GM18870 (cell line): Measurements from ENCODE around the gene MEG3.

Source experiments
- ATAC-seq: cut with Tn5 transposase; IDR thresholded peaks from one replicate; pipeline ENCODE4 v1.9.1; 2021; ENCODE audit warnings: moderate library complexity; ENCODE audit not compliant: unreplicated experiment

Gene MEG3

GRCh38 chr14:100844421-100844820 lies 18.5 kb downstream of the MEG3 start:
- no peak for ATAC-seq

- ATAC-seq = no peak
Measured at GRCh38 chr14:100844846-100845245, 18.9 kb downstream of the MEG3 start.

GRCh38 chr14:100845341-100845740 lies 19.4 kb downstream of the MEG3 start:
- no peak for ATAC-seq

GRCh38 chr14:100846309-100846859 lies 20.5 kb downstream of the MEG3 start:
- no peak for ATAC-seq

- no peak for ATAC-seq
Measured at GRCh38 chr14:100849115-100849781, 23.3 kb downstream of the MEG3 start.

- peak; percentile 65 for ATAC-seq
Measured at GRCh38 chr14:100850841-100851585, 25.1 kb downstream of the MEG3 start.

- ATAC-seq = no peak
Measured at GRCh38 chr14:100851586-100851916, 25.6 kb downstream of the MEG3 start.

GRCh38 chr14:100851946-100852620 lies 26.2 kb downstream of the MEG3 start:
- ATAC-seq = no peak

- no peak for ATAC-seq
Measured at GRCh38 chr14:100854435-100854834, 28.5 kb downstream of the MEG3 start.

GRCh38 chr14:100855256-100855930 lies 29.5 kb downstream of the MEG3 start:
- no peak for ATAC-seq

- ATAC-seq = no peak
Measured at GRCh38 chr14:100856056-100856950, 30.4 kb downstream of the MEG3 start.

- no peak for ATAC-seq
Measured at GRCh38 chr14:100857233-100857922, 31.5 kb downstream of the MEG3 start.

GRCh38 chr14:100857923-100858837 lies 32.3 kb downstream of the MEG3 start:
- no peak for ATAC-seq

- no peak for ATAC-seq
Measured at GRCh38 chr14:100858838-100859220, 32.9 kb downstream of the MEG3 start.

GRCh38 chr14:100859781-100860180 lies 33.9 kb downstream of the MEG3 start:
- ATAC-seq = no peak

- no peak for ATAC-seq
Measured at GRCh38 chr14:100860556-100861187, 34.8 kb downstream of the MEG3 start.

- ATAC-seq = no peak
Measured at GRCh38 chr14:100861188-100861936, 35.4 kb downstream of the MEG3 start.

GRCh38 chr14:100861937-100862247 lies 36.0 kb downstream of the MEG3 start:
- no peak for ATAC-seq
